SK-N-SH (cell line): ENCODE results near the gene MAP2K3.

Source experiments
- SMC3 ChIP-seq: IDR thresholded peaks from 2 replicates; pipeline ENCODE4 v1.6.1; 2012; ENCODE audit warnings: low read depth, low read length, improper control_type of control experiment
- TF ChIP-seq, protein P1 (sequence below): fragments of 200-600 bp; sonication (generic); IDR thresholded peaks from 2 replicates; pipeline ENCODE4 v1.6.1; 2017; ENCODE audit warnings: antibody characterized with exemption, mild to moderate bottlenecking, moderate library complexity

DNA sequence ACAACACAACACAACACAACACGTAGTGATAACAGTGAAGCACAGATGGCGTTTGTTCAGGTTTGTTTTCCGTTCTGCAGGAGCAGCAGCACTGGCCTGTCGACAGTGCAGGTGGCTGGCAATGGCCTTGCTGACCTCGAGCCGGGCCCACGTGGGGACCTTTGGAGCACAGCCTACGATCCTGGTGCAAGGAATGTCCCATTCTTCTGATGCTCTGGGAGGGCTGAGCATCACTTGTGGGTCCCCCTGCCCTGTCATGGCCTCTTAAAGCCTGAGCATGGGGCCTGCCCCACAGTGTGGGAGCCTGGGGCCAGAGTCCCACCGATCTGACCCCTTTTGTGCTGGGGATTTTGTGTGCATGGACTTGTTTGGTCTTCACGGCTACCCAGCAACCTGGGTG lies 6.8 kb downstream of the MAP2K3 start:
- TF ChIP-seq, protein P1, sequence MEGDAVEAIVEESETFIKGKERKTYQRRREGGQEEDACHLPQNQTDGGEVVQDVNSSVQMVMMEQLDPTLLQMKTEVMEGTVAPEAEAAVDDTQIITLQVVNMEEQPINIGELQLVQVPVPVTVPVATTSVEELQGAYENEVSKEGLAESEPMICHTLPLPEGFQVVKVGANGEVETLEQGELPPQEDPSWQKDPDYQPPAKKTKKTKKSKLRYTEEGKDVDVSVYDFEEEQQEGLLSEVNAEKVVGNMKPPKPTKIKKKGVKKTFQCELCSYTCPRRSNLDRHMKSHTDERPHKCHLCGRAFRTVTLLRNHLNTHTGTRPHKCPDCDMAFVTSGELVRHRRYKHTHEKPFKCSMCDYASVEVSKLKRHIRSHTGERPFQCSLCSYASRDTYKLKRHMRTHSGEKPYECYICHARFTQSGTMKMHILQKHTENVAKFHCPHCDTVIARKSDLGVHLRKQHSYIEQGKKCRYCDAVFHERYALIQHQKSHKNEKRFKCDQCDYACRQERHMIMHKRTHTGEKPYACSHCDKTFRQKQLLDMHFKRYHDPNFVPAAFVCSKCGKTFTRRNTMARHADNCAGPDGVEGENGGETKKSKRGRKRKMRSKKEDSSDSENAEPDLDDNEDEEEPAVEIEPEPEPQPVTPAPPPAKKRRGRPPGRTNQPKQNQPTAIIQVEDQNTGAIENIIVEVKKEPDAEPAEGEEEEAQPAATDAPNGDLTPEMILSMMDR: no peak
- no peak for TF ChIP-seq SMC3
